Kidney (tissue), 14 donors: ENCODE measurements around the gene CHP1. TPM values are rescaled to one million over a fixed set of nuclear protein-coding genes. Genes with fewer than 3 reads are reported as not detected.

Experiments
- DNase-seq, 5 donors: peaks; one replicate each; pipeline ENCODE4 v3.0.0-alpha.2; 2013 to 2020
- FAIRE-seq: peaks from 2 replicates; lab custom pipeline; 2012; peaks lifted over from hg19 to GRCh38; lab: Jason Lieb, UNC
- H3K27ac ChIP-seq, 2 donors: one replicate each; pipeline ENCODE4 v1.7.0; 2013; ENCODE audit warnings: low read depth in 2 of 2, low read length in 2 of 2, inconsistent platforms in 1 of 2
- H3K27me3 ChIP-seq: one replicate; pipeline ENCODE4 v1.7.1; 2013; ENCODE audit warnings: low read length, inconsistent platforms; ENCODE audit not compliant: control insufficient read depth, insufficient read depth
- H3K36me3 ChIP-seq, 3 donors: one replicate each; pipeline versions ENCODE4 v1.7.0 to v1.7.1; 2013; ENCODE audit warnings: low read length in 3 of 3, control low read depth in 1 of 3, inconsistent platforms in 1 of 3; ENCODE audit not compliant: insufficient read depth in 3 of 3, control insufficient read depth in 2 of 3
- H3K4me1 ChIP-seq, 3 donors: one replicate each; pipeline versions ENCODE4 v1.7.0 to v1.7.1; 2013; ENCODE audit warnings: low read length in 3 of 3, inconsistent platforms in 1 of 3, low read depth in 1 of 3; ENCODE audit not compliant: control insufficient read depth in 2 of 3, insufficient read depth in 2 of 3
- H3K4me3 ChIP-seq, 3 donors: one replicate each; pipeline versions ENCODE4 v1.7.0 to v1.8.1; 2013; ENCODE audit warnings: low read length in 3 of 3, control low read depth in 1 of 3, inconsistent platforms in 1 of 3
- H3K9ac ChIP-seq, 3 donors: one replicate each; pipeline versions ENCODE4 v1.7.0 to v1.7.1; 2013; ENCODE audit warnings: low read length in 3 of 3, control low read depth in 1 of 3, inconsistent platforms in 1 of 3
- H3K9me3 ChIP-seq, 3 donors: one replicate each; pipeline versions ENCODE4 v1.7.0 to v1.7.1; 2013; ENCODE audit warnings: low read length in 3 of 3, control low read depth in 1 of 3, inconsistent platforms in 1 of 3; ENCODE audit not compliant: control insufficient read depth in 2 of 3, insufficient read depth in 1 of 3
- CTCF ChIP-seq: IDR thresholded peaks from 3 replicates; pipeline ENCODE4 v1.5.1; 2012; ENCODE audit warnings: mild to moderate bottlenecking, moderate library complexity, borderline replicate concordance; ENCODE audit not compliant: insufficient read depth; ENCODE audit errors: extremely low read depth
- intact Hi-C: fragments of 100-400 bp; cut with DNase I; formaldehyde crosslinking; loops from one replicate; pipeline ENCODE4 v1.11.1; 2022
- polyA plus RNA-seq: library from polyadenylated mRNA; stranded (reverse); fragments of 350-450 nt; fragmentation: Illumina TruSeq; extraction: RNeasy Lipid Tissue Mini Kit (QIAGEN cat#74804); gene quantifications from one replicate; pipeline ENCODE4 v1.2.3, GENCODE V29; 2014; ENCODE audit warnings: low read depth, low replicate concordance; ENCODE audit not compliant: insufficient read depth
- total RNA-seq: library from RNA; stranded (reverse); fragmentation: NEBNext Ultra II Directional; extraction: Animal tissue kit (Norgen Biotek cat#: 25700); gene quantifications from one replicate; pipeline ENCODE4 v1.2.1, GENCODE V29; 2021
- donor health status: control.
- donor health status: control.
- donor health status: control.
- donor health status: control.
- donor health status: control.
- donor health status: DM: yes; HTN: yes; CAD: no.
- donor health status: Normal renal cell carcinoma (clear cell type).

CHP1 gene
- total and polyA plus RNA-seq, 2 donors from 2014 or later: 85.5 to 171 TPM

- FAIRE-seq (no peak), DNase-seq (no peak)
- Histone ChIP-seq H3K27me3 (no peaks in the 10 kb centered on the region), H3K9me3 (no peaks in the 10 kb centered on the region), H3K4me1 (no peaks in the 10 kb centered on the region), H3K9ac (no peak overlapping the region), H3K36me3 (no peaks in the 10 kb centered on the region), H3K4me3 (no peak overlapping the region), H3K27ac (no peak overlapping the region)
- intact Hi-C loops: no loop called here
- TF ChIP-seq CTCF: no peak
Measured at GRCh38 chr15:41323611-41324010, 92.5 kb downstream of the CHP1 start.

DNA sequence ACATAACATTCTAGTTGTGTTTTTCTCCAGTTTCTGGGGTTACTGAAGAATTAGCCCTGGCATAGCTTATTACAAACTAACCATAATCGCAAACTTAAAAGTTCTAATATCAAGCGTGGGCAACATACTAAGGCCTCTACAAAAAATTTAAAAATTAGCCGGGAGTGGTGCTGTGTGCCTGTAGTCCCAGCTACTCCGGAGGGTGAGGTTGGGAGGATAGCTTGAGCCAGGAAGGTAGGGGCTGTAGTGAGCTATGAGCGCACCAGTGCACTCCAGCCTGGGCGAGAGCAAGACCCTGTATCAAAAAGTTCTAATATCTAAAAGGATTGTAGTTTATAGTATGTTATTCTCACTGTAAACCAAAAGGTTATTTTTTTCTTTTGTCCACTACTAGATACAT is 100.2 kb downstream of the CHP1 start:
- Histone ChIP-seq H3K9ac (no peak overlapping the region), H3K27ac (no peak overlapping the region), H3K27me3 (no peaks in the 10 kb centered on the region), H3K36me3 (no peaks in the 10 kb centered on the region), H3K9me3 (no peaks in the 10 kb centered on the region), H3K4me1 (peaks cover 0 to 6% (median 5%) of the 10 kb centered on the region in 3 donors), H3K4me3 (peak overlapping the region in 2 of 3 donors; percentile 85 to 95)
- no peak for TF ChIP-seq CTCF
- FAIRE-seq (no peak), DNase-seq (peak in 2 of 5 donors; percentile 28 to 29)
- intact Hi-C loops: no loop called here

Other genes with a start within 250 kb of the CHP1 start
- 27.3 TPM for gene INO80, start 115.0 kb upstream of the CHP1 start, total RNA-seq
- gene INO80, start 115.0 kb upstream of the CHP1 start, polyA plus RNA-seq: 6.0 TPM
- not detected for gene EXD1, start 511 bp upstream of the CHP1 start, total RNA-seq
- not detected for gene EXD1, start 511 bp upstream of the CHP1 start, polyA plus RNA-seq
- gene OIP5, start 101.3 kb downstream of the CHP1 start, total RNA-seq: 0.94 TPM
- gene OIP5, start 101.3 kb downstream of the CHP1 start, polyA plus RNA-seq: not detected
- gene NUSAP1, start 101.6 kb downstream of the CHP1 start, total RNA-seq: 6.7 TPM
- gene NUSAP1, start 101.6 kb downstream of the CHP1 start, polyA plus RNA-seq: 2.3 TPM
- gene NDUFAF1, start 171.2 kb downstream of the CHP1 start, total RNA-seq: 19.4 TPM
- 35.8 TPM for gene NDUFAF1, start 171.2 kb downstream of the CHP1 start, polyA plus RNA-seq
- gene RTF1, start 185.8 kb downstream of the CHP1 start, total RNA-seq: 29.7 TPM
- 14.8 TPM for gene RTF1, start 185.8 kb downstream of the CHP1 start, polyA plus RNA-seq